Epidermal melanocyte (primary cell): Measurements from ENCODE around the gene SPATA21.
"Not testable (repeated sequence)": the region's sequence is repeated elsewhere in the genome, so short reads cannot be mapped to it uniquely, and the experiment has no call there.

Experiments
- DNase-seq: peaks from one replicate; pipeline ENCODE4 v3.0.0; 2011; ENCODE audit warnings: low spot score; ENCODE audit not compliant: insufficient read length

The SPATA21 gene

GRCh38 chr1:16385659-16386453 lies 51.4 kb downstream of the SPATA21 start:
- DNase-seq, result no peak

GRCh38 chr1:16383888-16384287 lies 53.3 kb downstream of the SPATA21 start:
- no peak for DNase-seq

- DNase-seq, result no peak
These were observed 56.4 kb downstream of the SPATA21 start for GRCh38 chr1:16380868-16381267.

DNA sequence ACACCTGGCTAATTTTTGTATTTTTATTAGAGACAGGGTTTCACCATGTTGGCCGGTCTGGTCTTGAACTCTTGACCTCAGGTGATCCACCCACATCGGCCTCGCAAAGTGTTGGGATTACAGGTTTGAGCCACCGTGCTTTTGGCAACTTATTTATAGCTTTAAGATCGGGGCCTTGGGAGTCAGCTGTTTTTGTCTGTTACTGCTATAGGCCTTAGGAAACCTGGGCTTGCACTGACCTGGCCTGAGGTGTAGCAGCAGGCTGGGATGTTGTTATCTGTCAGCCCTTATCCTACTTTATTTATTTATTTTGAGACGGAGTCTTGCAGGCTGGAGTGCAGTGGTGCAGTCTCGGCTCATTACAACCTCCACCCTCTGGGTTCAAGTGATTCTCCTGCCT lies 58.8 kb downstream of the SPATA21 start:
- DNase-seq, result no peak

- no peak for DNase-seq
These were observed 60.3 kb downstream of the SPATA21 start for GRCh38 chr1:16376971-16377370.

GRCh38 chr1:16375521-16376340 lies 61.5 kb downstream of the SPATA21 start:
- no peak for DNase-seq

GRCh38 chr1:16374266-16374665 lies 63.0 kb downstream of the SPATA21 start:
- no peak for DNase-seq

DNA sequence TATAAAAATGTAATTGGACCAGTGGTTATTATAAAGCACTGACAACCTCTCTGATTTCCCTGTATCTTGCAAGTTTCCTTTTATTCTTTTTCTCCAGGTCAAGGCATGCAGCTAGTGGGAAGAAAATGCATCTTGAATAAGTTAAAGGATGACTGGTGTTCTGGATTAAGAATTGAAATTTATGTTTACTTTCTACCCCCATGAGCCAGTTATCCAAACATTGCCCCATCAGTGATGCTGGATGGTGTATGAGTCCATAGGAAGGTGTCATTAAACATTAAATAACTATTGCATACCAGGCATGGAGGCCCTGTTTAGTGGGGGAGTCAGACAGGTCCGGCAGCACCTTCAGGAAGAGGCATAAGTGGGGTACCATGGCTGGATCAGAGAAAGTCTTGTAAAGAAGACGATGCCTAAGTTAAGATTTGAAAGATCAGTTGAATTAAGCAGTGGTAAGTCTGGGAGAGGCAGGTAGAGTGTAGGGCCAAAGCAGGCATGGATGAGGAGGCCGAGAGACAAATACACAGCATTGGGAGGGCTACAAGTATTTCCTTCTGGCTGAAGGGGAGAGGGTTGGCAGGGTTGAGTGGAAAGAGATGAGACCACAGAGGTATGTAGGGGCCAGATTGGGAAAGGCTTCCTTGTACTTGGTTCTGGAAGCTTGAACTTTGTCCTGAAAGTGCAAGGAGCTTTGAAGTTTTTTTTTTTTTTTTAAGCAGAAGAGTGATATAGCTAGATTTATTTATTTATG lies 64.5 kb downstream of the SPATA21 start:
- DNase-seq, result no peak

GRCh38 chr1:16371725-16372124 lies 65.5 kb downstream of the SPATA21 start:
- no peak for DNase-seq

- DNase-seq, result no peak
These were observed 67.4 kb downstream of the SPATA21 start for GRCh38 chr1:16369821-16370220.

- DNase-seq, result no peak
These were observed 69.0 kb downstream of the SPATA21 start for GRCh38 chr1:16367968-16368890.

- DNase-seq, result peak; percentile 44
These were observed 69.8 kb downstream of the SPATA21 start for GRCh38 chr1:16367258-16367967.

- peak; percentile 75 for DNase-seq
These were observed 70.4 kb downstream of the SPATA21 start, which contains the start of gene SZRD1 for GRCh38 chr1:16366722-16367257. SZRD1 (plus strand) TSS chr1:16367242; CDS start chr1:16367258, 16 bp downstream.

DNA sequence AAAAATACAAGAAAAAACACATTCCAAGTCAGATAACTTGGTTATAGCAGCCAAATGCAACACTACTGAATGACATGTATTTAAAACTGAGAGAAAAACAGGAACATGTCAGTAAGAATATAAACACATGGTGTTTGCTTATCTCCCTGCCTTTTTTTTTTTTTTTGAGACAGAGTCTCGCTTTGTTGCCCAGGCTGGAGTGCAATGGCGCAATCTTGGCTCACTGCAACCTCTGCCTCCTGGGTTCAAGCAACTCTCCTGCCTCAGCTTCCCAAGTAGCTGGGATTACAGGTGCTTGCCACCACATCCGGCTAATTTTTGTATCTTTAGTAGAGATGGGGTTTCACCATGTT lies 72.1 kb downstream of the SPATA21 start:
- not testable (repeated sequence) for DNase-seq

- DNase-seq, result no peak
These were observed 80.4 kb downstream of the SPATA21 start for GRCh38 chr1:16356867-16357266.

- DNase-seq, result no peak
These were observed 82.6 kb downstream of the SPATA21 start for GRCh38 chr1:16354619-16355018.

GRCh38 chr1:16352842-16353535 lies 84.2 kb downstream of the SPATA21 start:
- DNase-seq, result no peak

DNA sequence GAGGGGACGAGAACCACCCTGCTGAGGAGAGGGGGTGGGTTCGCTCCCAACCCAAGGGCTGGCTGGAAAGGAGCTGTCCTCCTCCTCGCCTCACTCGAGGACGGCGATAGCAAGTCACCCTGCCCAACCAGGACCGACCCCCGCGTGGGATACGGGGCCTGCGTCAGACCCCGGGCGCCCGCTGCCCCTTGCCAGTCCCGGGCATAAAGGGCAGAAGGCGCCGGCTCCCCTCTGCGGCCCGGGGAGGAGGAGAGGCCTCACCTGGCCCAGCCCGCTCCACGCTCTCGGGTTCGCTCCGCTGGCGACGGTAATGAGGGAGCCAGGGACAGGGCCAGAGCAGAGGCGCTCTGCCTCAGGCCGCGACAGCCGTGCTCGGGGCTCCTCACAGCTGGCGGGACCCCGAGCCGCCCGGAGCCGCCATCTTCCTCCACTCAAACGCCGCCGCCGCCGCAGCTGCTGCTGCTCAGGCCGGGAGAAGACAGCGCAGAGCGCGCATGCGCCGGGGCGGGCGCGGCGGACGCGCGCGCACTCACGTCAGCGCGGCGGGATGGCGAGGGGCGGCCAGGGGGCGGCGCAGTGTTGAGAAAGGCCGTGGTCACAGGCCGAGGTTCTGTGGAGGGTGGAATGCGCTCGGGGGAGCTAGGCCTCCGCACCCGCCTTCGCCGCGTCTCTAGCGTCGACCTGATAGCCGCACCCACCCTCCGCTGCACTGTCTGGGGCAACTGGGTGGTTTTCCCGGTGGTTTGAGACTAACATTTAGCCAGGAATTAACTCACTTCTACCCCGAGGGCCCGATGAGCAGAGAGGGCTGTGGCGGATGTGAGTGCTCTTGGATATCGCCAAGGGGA lies 85.0 kb downstream of the SPATA21 start, which contains the start of gene FBXO42:
FBXO42 (minus strand) TSS at position 487 of the 848 bp plus-strand sequence. CDS start 37,062 bp downstream, outside the sequence.
- DNase-seq, result peak; percentile 82
